ENCODE data around the gene LCE1C.

LCE1C gene

GRCh38 chr1:152760551-152761190 is 45.8 kb downstream of the LCE1C start:
- Histone ChIP-seq H3K9me3 (ENCODE audit: control insufficient read depth, insufficient read depth, low read length) (peaks cover 95% of the 10 kb centered on the region), H3K27ac (ENCODE audit: low read depth, low read length) (no peak overlapping the region), H3K4me3 (ENCODE audit: low read depth, low read length) (no peak overlapping the region), H3K27me3 (ENCODE audit: control insufficient read depth, insufficient read depth, low read length) (no peaks in the 10 kb centered on the region), H3K9ac (ENCODE audit: low read depth, low read length) (no peak overlapping the region), H3K4me1 (ENCODE audit: control insufficient read depth, insufficient read depth, low read length) (no peaks in the 10 kb centered on the region), H3K36me3 (ENCODE audit: control insufficient read depth, insufficient read depth, low read length) (no peaks in the 10 kb centered on the region)

GRCh38 chr1:152759453-152760173 is 46.8 kb downstream of the LCE1C start:
- Histone ChIP-seq H3K9ac (ENCODE audit: low read depth, low read length) (no peak overlapping the region), H3K27me3 (ENCODE audit: control insufficient read depth, insufficient read depth, low read length) (no peaks in the 10 kb centered on the region), H3K27ac (ENCODE audit: low read depth, low read length) (no peak overlapping the region), H3K4me3 (ENCODE audit: low read depth, low read length) (no peak overlapping the region), H3K36me3 (ENCODE audit: control insufficient read depth, insufficient read depth, low read length) (no peaks in the 10 kb centered on the region), H3K9me3 (ENCODE audit: control insufficient read depth, insufficient read depth, low read length) (peaks cover 95% of the 10 kb centered on the region), H3K4me1 (ENCODE audit: control insufficient read depth, insufficient read depth, low read length) (no peaks in the 10 kb centered on the region)

GRCh38 chr1:152758636-152759035 is 47.8 kb downstream of the LCE1C start:
- peaks cover 92% of the 10 kb centered on the region for H3K9me3 ChIP-seq (ENCODE audit: control insufficient read depth, insufficient read depth, low read length)
- H3K27me3 ChIP-seq (ENCODE audit: control insufficient read depth, insufficient read depth, low read length) = no peaks in the 10 kb centered on the region
- no peak overlapping the region for H3K27ac ChIP-seq (ENCODE audit: low read depth, low read length)
- no peak overlapping the region for H3K9ac ChIP-seq (ENCODE audit: low read depth, low read length)
- no peak overlapping the region for H3K4me3 ChIP-seq (ENCODE audit: low read depth, low read length)
- H3K36me3 ChIP-seq (ENCODE audit: control insufficient read depth, insufficient read depth, low read length) = no peaks in the 10 kb centered on the region
- H3K4me1 ChIP-seq (ENCODE audit: control insufficient read depth, insufficient read depth, low read length) = no peaks in the 10 kb centered on the region

- Histone ChIP-seq H3K27me3 (ENCODE audit: control insufficient read depth, insufficient read depth, low read length) (no peaks in the 10 kb centered on the region), H3K9me3 (ENCODE audit: control insufficient read depth, insufficient read depth, low read length) (peaks cover 95% of the 10 kb centered on the region), H3K4me1 (ENCODE audit: control insufficient read depth, insufficient read depth, low read length) (no peaks in the 10 kb centered on the region), H3K36me3 (ENCODE audit: control insufficient read depth, insufficient read depth, low read length) (no peaks in the 10 kb centered on the region), H3K9ac (ENCODE audit: low read depth, low read length) (no peak within 1 kb of the TSS), H3K27ac (ENCODE audit: low read depth, low read length) (no peak within 1 kb of the TSS), H3K4me3 (ENCODE audit: low read depth, low read length) (no peak within 1 kb of the TSS)
Measured at GRCh38 chr1:152757747-152758146, 48.7 kb downstream of the LCE1C start, which contains the start of gene KPRP. TSS of gene KPRP (plus strand) at chr1:152758025. CDS start at chr1:152759589, 1,564 bp downstream.

GRCh38 chr1:152756872-152757271 is 49.6 kb downstream of the LCE1C start:
- Histone ChIP-seq H3K36me3 (ENCODE audit: control insufficient read depth, insufficient read depth, low read length) (no peaks in the 10 kb centered on the region), H3K27me3 (ENCODE audit: control insufficient read depth, insufficient read depth, low read length) (no peaks in the 10 kb centered on the region), H3K9me3 (ENCODE audit: control insufficient read depth, insufficient read depth, low read length) (peaks cover 95% of the 10 kb centered on the region), H3K4me1 (ENCODE audit: control insufficient read depth, insufficient read depth, low read length) (no peaks in the 10 kb centered on the region), H3K4me3 (ENCODE audit: low read depth, low read length) (no peak overlapping the region), H3K9ac (ENCODE audit: low read depth, low read length) (no peak overlapping the region), H3K27ac (ENCODE audit: low read depth, low read length) (no peak overlapping the region)
